Lung (tissue), 12 donors: ENCODE data around the gene BNC1. TPM values are rescaled to one million over a fixed set of nuclear protein-coding genes. Genes with fewer than 3 reads are reported as not detected.
"Not testable (repeated sequence)": the region's sequence is repeated elsewhere in the genome, so short reads cannot be mapped to it uniquely, and the experiment has no call there.

Source experiments
- ATAC-seq: fragments of 200-7000 bp; cut with Tn5 transposase; one replicate; pipeline ENCODE4 v1.9.1; 2020; ENCODE audit warnings: moderate number of reproducible peaks; ENCODE audit not compliant: insufficient read depth, low FRiP score
- DNase-seq, 3 donors: peaks; one replicate each; pipeline ENCODE4 v3.0.0-alpha.2; 2013 to 2017
- H3K27ac ChIP-seq, 2 donors: one replicate each; pipeline ENCODE4 v1.5.1; 2013; ENCODE audit warnings: mild to moderate bottlenecking in 2 of 2, moderate library complexity in 2 of 2, control low read depth in 1 of 2, inconsistent platforms in 1 of 2, low read depth in 1 of 2, low read length in 1 of 2
- H3K27me3 ChIP-seq, 3 donors: one replicate each; pipeline ENCODE4 v1.5.1; 2013; ENCODE audit warnings: low read length in 2 of 3; ENCODE audit not compliant: control insufficient read depth in 3 of 3, insufficient read depth in 3 of 3
- H3K36me3 ChIP-seq, 4 donors: one replicate each; pipeline ENCODE4 v1.5.1; 2013; ENCODE audit warnings: low read length in 4 of 4, mild to moderate bottlenecking in 1 of 4, moderate library complexity in 1 of 4; ENCODE audit not compliant: control insufficient read depth in 4 of 4, insufficient read depth in 4 of 4
- H3K4me1 ChIP-seq, 5 donors: one replicate each; pipeline ENCODE4 v1.5.1; 2013; ENCODE audit warnings: low read length in 5 of 5, mild to moderate bottlenecking in 2 of 5, moderate library complexity in 1 of 5; ENCODE audit not compliant: control insufficient read depth in 5 of 5, insufficient read depth in 5 of 5
- H3K4me3 ChIP-seq: one replicate; pipeline ENCODE4 v1.5.1; 2013; ENCODE audit warnings: mild to moderate bottlenecking, control low read depth, moderate library complexity
- H3K9ac ChIP-seq, 2 donors: one replicate each; pipeline ENCODE4 v1.5.1; 2013; ENCODE audit warnings: low read length in 2 of 2, control low read depth in 1 of 2; ENCODE audit not compliant: insufficient read depth in 1 of 2
- H3K9me3 ChIP-seq, 4 donors: one replicate each; pipeline ENCODE4 v1.5.1; 2013; ENCODE audit warnings: low read length in 3 of 4, mild to moderate bottlenecking in 1 of 4, moderate library complexity in 1 of 4; ENCODE audit not compliant: control insufficient read depth in 4 of 4, insufficient read depth in 3 of 4
- WGBS, 2 donors: extraction: QIAGEN DNeasy Blood & Tissue Kit; methylation state at CpG; one replicate each; pipeline ENCODE4 v1.1.7; 2013; 5-methylcytosine and 5-hydroxymethylcytosine counted together
- polyA plus RNA-seq, 2 donors: library from polyadenylated mRNA; stranded (reverse); fragments of 200-250 nt; gene quantifications; one replicate each; pipeline ENCODE4 v1.2.1, GENCODE V29; 2013
- total RNA-seq, 2 donors: library from RNA; depleted of rRNA in 1 of 2; stranded (reverse); fragments of >200 nt in 1 of 2; gene quantifications; one replicate each; pipeline ENCODE4 v1.2.1, GENCODE V29; 2014 to 2021
- TF ChIP-seq, protein P1 (sequence below): IDR thresholded peaks from 2 replicates; pipeline ENCODE4 v1.5.1; 2012; ENCODE audit warnings: mild to moderate bottlenecking; ENCODE audit errors: control extremely low read depth, extremely low read depth
- donor health status: control.
- donor health status: control.
- donor health status: Bipolar disorder and iron deficiency.
- donor health status: healthy.
- donor health status: DM: yes; HTN: yes; CAD: no.

The BNC1 gene
- total and polyA plus RNA-seq, 4 donors = 0.23 to 0.93 (median 0.32) TPM

DNA sequence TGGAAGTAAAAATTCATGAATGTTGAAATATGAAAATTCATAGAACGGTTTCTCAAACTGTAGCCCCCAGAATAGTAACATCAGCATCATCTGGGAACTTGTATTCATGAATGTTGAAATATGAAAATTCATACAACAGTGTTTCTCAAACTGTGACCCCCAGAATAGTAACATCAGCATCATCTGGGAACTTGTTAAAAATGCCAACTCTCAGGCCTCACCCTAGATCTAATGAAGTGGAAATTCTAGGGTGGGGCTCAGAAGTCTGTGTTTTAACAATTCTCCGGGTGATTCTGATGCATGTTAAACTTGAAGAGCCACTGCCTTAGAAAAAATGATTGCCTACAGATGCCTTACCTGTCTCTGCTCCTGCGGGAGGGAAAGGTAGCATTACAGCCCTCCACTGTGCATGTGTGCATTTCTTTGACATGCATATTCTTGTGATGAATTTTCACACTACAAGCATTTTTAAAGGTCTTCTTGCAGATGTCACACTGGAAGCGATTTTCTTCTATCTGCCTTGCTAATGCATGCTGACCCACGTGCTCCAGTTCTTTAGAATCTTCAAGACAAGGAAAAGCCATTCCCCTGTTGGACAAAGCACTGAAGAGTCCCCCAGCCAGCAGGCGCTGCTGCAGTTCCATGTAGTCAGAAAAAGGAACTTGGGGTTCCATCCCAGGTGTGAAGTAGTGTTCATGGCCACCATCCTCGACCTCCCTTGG is 21.7 kb downstream of the BNC1 start:
- TF ChIP-seq, protein P1, sequence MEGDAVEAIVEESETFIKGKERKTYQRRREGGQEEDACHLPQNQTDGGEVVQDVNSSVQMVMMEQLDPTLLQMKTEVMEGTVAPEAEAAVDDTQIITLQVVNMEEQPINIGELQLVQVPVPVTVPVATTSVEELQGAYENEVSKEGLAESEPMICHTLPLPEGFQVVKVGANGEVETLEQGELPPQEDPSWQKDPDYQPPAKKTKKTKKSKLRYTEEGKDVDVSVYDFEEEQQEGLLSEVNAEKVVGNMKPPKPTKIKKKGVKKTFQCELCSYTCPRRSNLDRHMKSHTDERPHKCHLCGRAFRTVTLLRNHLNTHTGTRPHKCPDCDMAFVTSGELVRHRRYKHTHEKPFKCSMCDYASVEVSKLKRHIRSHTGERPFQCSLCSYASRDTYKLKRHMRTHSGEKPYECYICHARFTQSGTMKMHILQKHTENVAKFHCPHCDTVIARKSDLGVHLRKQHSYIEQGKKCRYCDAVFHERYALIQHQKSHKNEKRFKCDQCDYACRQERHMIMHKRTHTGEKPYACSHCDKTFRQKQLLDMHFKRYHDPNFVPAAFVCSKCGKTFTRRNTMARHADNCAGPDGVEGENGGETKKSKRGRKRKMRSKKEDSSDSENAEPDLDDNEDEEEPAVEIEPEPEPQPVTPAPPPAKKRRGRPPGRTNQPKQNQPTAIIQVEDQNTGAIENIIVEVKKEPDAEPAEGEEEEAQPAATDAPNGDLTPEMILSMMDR = no peak
- no peak overlapping the region for H3K4me3 ChIP-seq
- no peaks in the 10 kb centered on the region for H3K9me3 ChIP-seq
- H3K27ac ChIP-seq = no peak overlapping the region
- H3K9ac ChIP-seq = no peak overlapping the region
- ATAC-seq (no peak), DNase-seq (no peak)
- no peaks in the 10 kb centered on the region for H3K27me3 ChIP-seq
- H3K4me1 ChIP-seq = no peaks in the 10 kb centered on the region
- 83 to 85% methylated on average over 7 of the region's 7 CpGs for WGBS, 2 donors
- no peaks in the 10 kb centered on the region for H3K36me3 ChIP-seq

DNA sequence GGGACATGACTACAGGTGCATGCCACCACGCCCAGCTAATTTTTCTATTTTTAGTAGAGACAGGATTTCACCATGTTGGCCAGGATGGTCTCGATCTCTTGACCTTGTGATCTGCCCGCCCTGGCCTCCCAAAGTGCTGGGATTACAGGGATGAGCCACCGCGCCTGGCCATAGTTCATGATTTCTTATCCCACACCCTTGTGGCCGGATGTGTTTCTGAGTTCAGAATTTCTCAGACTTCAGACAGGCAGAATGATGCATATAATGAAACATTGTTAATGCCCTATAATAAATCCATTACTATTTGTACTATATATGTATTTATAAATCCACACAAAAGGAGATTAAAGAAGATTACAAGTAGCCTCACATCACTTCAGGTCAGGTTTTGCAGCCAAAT is 22.3 kb downstream of the BNC1 start:
- H3K4me1 ChIP-seq, H3K9me3 ChIP-seq, H3K27ac ChIP-seq, H3K9ac ChIP-seq, H3K27me3 ChIP-seq, H3K4me3 ChIP-seq, DNase-seq, ATAC-seq, H3K36me3 ChIP-seq: not testable (repeated sequence)
- 90 to 95% methylated on average over 6 of the region's 6 CpGs for WGBS, 2 donors

DNA sequence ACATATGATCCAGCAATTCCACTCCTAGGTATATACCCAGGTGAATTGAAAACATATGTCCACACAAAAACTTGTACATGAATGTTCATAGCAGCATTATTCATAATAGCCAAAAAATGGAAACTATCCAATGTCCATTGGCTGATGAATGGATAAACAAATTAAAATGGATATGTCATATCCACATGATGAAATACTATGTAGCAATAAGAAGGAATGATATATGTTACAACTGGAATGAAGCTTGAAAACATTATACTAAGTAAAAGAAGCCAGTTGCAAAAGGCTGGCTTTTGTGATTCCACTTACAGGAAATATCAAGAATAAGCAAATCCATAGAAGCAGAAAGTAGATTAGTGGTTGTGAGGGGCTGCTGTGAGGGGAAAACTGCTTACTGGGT is 33.7 kb downstream of the BNC1 start:
- Histone ChIP-seq H3K9ac (no peak overlapping the region), H3K4me3 (no peak overlapping the region), H3K36me3 (no peaks in the 10 kb centered on the region), H3K27ac (no peak overlapping the region), H3K4me1 (no peaks in the 10 kb centered on the region), H3K9me3 (peaks cover 0 to 2% (median 0%) of the 10 kb centered on the region in 4 donors), H3K27me3 (peaks cover 0 to 8% (median 0%) of the 10 kb centered on the region in 3 donors)
- TF ChIP-seq, protein P1 = no peak
- DNase-seq = no peak
- no peak for ATAC-seq

DNA sequence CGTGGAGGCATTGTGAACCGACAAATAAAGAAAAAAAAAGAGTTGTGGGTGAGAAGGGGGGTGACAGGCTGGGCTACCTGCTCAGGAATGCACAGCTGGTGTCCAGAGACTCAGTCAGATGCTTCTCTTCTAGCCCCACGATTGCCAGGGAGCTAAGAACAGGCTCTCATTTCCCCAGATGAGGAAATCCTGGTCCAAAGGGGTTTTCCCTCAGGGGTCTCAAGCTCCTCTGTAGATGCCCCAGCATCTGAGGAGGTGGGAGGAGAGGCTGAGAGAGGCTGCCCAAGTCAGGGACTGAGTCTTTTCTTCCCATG is 35.5 kb downstream of the BNC1 start:
- no peak for DNase-seq
- Histone ChIP-seq H3K36me3 (no peaks in the 10 kb centered on the region), H3K9ac (no peak overlapping the region), H3K4me3 (no peak overlapping the region), H3K9me3 (peaks cover 0 to 2% (median 0%) of the 10 kb centered on the region in 4 donors), H3K27ac (no peak overlapping the region), H3K4me1 (no peaks in the 10 kb centered on the region), H3K27me3 (peaks cover 0 to 8% (median 0%) of the 10 kb centered on the region in 3 donors)
- TF ChIP-seq, protein P1 = no peak
- WGBS, 2 donors = 32 to 45% methylated on average over 3 of the region's 3 CpGs
- no peak for ATAC-seq
